ENCODE results near the gene NUMB.

Gene NUMB

DNA sequence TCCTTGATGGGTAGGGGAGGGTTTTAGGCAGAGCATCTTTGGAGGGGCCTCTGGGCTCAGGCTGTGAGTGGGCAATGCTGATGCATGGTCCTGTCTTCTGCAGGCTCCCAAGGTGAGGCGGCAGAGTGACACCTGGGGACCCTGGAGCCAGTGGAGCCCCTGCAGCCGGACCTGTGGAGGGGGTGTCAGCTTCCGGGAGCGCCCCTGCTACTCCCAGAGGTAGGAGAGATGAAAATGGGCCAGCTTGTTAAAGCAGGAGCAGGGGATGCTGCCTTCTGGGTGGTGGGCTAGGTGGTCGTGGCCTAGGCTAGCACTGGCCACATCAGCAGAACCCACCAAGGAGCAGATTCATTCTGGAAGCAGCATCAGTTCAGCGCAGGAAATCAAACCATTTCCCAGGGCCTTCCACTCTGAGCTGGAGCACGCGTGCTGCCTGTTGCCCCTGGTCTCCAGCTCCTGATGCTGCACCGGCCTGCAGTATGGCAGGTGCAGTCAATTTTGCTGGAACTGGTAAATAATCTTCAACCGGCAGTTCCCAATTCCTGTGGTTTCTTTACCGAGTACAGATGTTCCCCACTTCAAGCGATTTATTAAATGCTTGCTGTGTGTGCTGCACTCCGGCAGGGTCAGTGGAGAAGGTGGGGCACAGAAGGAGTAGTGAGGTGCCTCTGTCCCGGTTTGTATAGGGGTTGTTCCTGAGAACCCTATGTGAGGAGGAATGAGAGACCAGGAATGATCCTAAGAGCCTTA lies 213.6 kb downstream of the NUMB start:
- TF ChIP-seq, protein P1, sequence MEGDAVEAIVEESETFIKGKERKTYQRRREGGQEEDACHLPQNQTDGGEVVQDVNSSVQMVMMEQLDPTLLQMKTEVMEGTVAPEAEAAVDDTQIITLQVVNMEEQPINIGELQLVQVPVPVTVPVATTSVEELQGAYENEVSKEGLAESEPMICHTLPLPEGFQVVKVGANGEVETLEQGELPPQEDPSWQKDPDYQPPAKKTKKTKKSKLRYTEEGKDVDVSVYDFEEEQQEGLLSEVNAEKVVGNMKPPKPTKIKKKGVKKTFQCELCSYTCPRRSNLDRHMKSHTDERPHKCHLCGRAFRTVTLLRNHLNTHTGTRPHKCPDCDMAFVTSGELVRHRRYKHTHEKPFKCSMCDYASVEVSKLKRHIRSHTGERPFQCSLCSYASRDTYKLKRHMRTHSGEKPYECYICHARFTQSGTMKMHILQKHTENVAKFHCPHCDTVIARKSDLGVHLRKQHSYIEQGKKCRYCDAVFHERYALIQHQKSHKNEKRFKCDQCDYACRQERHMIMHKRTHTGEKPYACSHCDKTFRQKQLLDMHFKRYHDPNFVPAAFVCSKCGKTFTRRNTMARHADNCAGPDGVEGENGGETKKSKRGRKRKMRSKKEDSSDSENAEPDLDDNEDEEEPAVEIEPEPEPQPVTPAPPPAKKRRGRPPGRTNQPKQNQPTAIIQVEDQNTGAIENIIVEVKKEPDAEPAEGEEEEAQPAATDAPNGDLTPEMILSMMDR (IDR thresholded peaks at IDR 0.05): no peak

DNA sequence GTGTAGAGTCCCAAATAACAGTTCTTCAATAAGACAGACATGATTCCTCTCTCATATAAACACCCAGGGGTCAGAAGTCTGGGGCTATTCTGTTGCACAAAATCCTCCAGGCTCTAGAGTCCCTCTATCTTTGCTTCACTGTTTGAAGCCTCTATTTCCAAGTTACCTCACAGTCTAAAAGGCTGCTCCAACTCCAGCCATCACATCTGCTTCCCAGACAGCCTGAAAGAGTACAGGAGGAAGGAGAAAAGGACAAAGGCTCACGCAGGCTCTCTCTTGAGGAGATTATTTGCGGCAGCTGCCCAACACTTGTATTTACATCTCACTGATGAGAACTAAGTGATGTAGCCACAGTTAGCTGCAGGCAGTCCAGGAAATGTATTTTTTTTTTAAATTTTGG lies 214.6 kb downstream of the NUMB start:
- no peaks in the 10 kb centered on the region for H3K4me1 ChIP-seq
- no peaks in the 10 kb centered on the region for H3K27me3 ChIP-seq (ENCODE audit: control insufficient read depth, insufficient read depth, low read length)
- no peaks in the 10 kb centered on the region for H3K9me3 ChIP-seq (ENCODE audit: control insufficient read depth, low read length)

More for the DNA sequence above, 213.6 kb downstream of the NUMB start:
- Histone ChIP-seq H3K36me3 (ENCODE audit: control insufficient read depth, insufficient read depth, low read length) (no peaks in the 10 kb centered on the region), H2AFZ (no peak overlapping the region), H3K27me3 (ENCODE audit: control insufficient read depth, insufficient read depth, low read length) (no peaks in the 10 kb centered on the region), H3K79me2 (no peaks in the 10 kb centered on the region), H3K27ac (no peak overlapping the region), H3K9me3 (ENCODE audit: control insufficient read depth, low read length) (no peaks in the 10 kb centered on the region), H3K4me2 (ENCODE audit: low read length) (no peak overlapping the region), H3K9ac (no peak overlapping the region), H3K4me3 (ENCODE audit: low read depth, low read length) (no peak overlapping the region), H3K4me1 (no peaks in the 10 kb centered on the region)

DNA sequence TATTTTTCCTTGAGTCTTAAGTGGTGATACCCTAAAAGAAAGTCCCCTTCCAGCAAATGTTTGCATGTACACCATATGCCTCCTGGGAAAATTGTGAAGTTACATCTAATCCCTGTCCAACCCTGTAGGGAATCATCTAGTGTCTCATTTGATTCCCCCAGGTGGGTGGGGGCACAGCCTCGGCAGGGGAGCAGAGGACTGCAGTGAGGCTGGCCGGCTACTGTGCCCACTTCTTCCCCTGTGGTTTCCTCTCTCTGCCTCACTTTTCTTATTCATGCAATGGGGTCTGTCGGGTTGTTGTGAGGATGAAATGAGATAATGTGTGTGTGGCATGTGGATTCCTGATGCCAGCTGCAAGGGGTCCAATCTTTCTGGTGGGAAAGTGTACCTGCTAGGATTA lies 215.0 kb downstream of the NUMB start:
- no peak overlapping the region for H3K4me2 ChIP-seq (ENCODE audit: low read length)
- no peak overlapping the region for H3K27ac ChIP-seq
- no peaks in the 10 kb centered on the region for H3K27me3 ChIP-seq (ENCODE audit: control insufficient read depth, insufficient read depth, low read length)
- H3K4me3 ChIP-seq (ENCODE audit: low read depth, low read length): no peak overlapping the region
- H3K9ac ChIP-seq: no peak overlapping the region
- no peak overlapping the region for H2AFZ ChIP-seq
- TF ChIP-seq, protein P1 (IDR thresholded peaks at IDR 0.05): no peak
- H3K9me3 ChIP-seq (ENCODE audit: control insufficient read depth, low read length): no peaks in the 10 kb centered on the region
- no peaks in the 10 kb centered on the region for H3K36me3 ChIP-seq (ENCODE audit: control insufficient read depth, insufficient read depth, low read length)
- H3K4me1 ChIP-seq: no peaks in the 10 kb centered on the region
- no peaks in the 10 kb centered on the region for H3K79me2 ChIP-seq

More for the DNA sequence above, 214.6 kb downstream of the NUMB start:
- H3K4me2 ChIP-seq (ENCODE audit: low read length): no peak overlapping the region
- TF ChIP-seq, protein P1 (IDR thresholded peaks at IDR 0.05): no peak
- no peaks in the 10 kb centered on the region for H3K79me2 ChIP-seq
- H3K9ac ChIP-seq: no peak overlapping the region
- H2AFZ ChIP-seq: no peak overlapping the region
- no peak overlapping the region for H3K27ac ChIP-seq
- H3K36me3 ChIP-seq (ENCODE audit: control insufficient read depth, insufficient read depth, low read length): no peaks in the 10 kb centered on the region
- no peak overlapping the region for H3K4me3 ChIP-seq (ENCODE audit: low read depth, low read length)

DNA sequence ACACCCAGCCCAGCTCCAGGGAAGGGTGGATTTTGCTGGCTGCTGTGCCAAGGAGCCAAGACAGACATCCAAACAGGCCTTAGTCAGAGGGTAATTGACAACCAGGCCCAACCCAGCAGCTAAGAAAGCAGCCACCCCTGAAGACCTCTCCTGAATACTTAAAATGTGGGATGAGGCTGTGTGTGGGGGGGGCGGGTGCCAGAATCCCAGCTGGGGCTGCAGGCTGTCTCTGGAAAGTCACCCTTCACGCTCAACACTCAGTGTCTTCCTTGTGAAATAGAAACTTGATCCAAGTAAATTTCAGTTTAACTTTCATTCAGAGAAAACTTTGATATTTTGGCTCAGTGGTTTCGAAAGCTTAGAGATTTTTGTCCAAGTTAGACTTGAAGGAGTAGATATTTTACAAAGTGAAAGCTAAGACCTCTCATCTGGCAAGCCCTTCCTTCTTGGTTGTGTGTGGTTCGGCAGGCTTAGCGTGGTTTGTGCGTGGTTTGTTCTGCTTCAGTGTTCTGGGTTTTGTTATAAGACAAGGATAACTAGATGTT lies 215.9 kb downstream of the NUMB start:
- H3K9ac ChIP-seq: no peak overlapping the region
- no peak overlapping the region for H3K27ac ChIP-seq
- no peaks in the 10 kb centered on the region for H3K4me1 ChIP-seq

More for the DNA sequence above, 215.9 kb downstream of the NUMB start:
- Histone ChIP-seq H3K79me2 (no peaks in the 10 kb centered on the region), H3K4me2 (ENCODE audit: low read length) (no peak overlapping the region), H2AFZ (no peak overlapping the region), H3K4me3 (ENCODE audit: low read depth, low read length) (no peak overlapping the region), H3K9me3 (ENCODE audit: control insufficient read depth, low read length) (no peaks in the 10 kb centered on the region), H3K27me3 (ENCODE audit: control insufficient read depth, insufficient read depth, low read length) (no peaks in the 10 kb centered on the region), H3K36me3 (ENCODE audit: control insufficient read depth, insufficient read depth, low read length) (no peaks in the 10 kb centered on the region)
- TF ChIP-seq, protein P1 (IDR thresholded peaks at IDR 0.05): no peak

All from parathyroid adenoma (tissue), 2 donors.